H4 (cell line): ENCODE measurements around the gene PRXL2B. TPM values are rescaled to one million over a fixed set of nuclear protein-coding genes. Genes with fewer than 3 reads are reported as not detected.

Experiments
- DNase-seq: peaks from one replicate; pipeline ENCODE4 v3.0.0-alpha.2; 2015; ENCODE audit warnings: low spot score
- total RNA-seq: library from RNA; depleted of rRNA; stranded (reverse); fragments of >200 nt; shearing (Covaris generic); gene quantifications from 2 replicates; pipeline ENCODE4 v1.2.3, GENCODE V29; 2014

PRXL2B gene
- total RNA-seq, 1 experiment from 2014 or later: 18.8 TPM

- peak; percentile 56 for DNase-seq
Observed at GRCh38 chr1:2585318-2586092, 1.1 kb upstream of the PRXL2B start.

GRCh38 chr1:2587071-2587859, 688 bp downstream of the PRXL2B start:
- no peak for DNase-seq

GRCh38 chr1:2587860-2588571, 1.4 kb downstream of the PRXL2B start:
- no peak for DNase-seq

GRCh38 chr1:2588661-2589430, 2.3 kb downstream of the PRXL2B start:
- no peak for DNase-seq

GRCh38 chr1:2589431-2590232, 3.1 kb downstream of the PRXL2B start:
- DNase-seq: no peak

- DNase-seq: no peak
Observed at GRCh38 chr1:2590233-2591141, 3.9 kb downstream of the PRXL2B start.

- DNase-seq: no peak
Observed at GRCh38 chr1:2591233-2591580, 4.6 kb downstream of the PRXL2B start.

GRCh38 chr1:2591581-2592261, 5.1 kb downstream of the PRXL2B start:
- no peak for DNase-seq

GRCh38 chr1:2592672-2593071, 6.1 kb downstream of the PRXL2B start:
- no peak for DNase-seq

GRCh38 chr1:2593251-2593878, 6.8 kb downstream of the PRXL2B start:
- no peak for DNase-seq

GRCh38 chr1:2594001-2594640, 7.5 kb downstream of the PRXL2B start:
- no peak for DNase-seq

GRCh38 chr1:2594641-2595131, 8.1 kb downstream of the PRXL2B start:
- DNase-seq: no peak

GRCh38 chr1:2595261-2595811, 8.8 kb downstream of the PRXL2B start:
- DNase-seq: no peak

GRCh38 chr1:2595812-2596529, 9.4 kb downstream of the PRXL2B start:
- no peak for DNase-seq

- no peak for DNase-seq
Observed at GRCh38 chr1:2596530-2597333, 10.2 kb downstream of the PRXL2B start.
